HG03520 (cell line): Measurements from ENCODE around the gene RHBDD3.
"Not testable (repeated sequence)": the region's sequence is repeated elsewhere in the genome, so short reads cannot be mapped to it uniquely, and the experiment has no call there.

Experiments used
- ATAC-seq: cut with Tn5 transposase; IDR thresholded peaks from one replicate; pipeline ENCODE4 v1.9.1; 2021; ENCODE audit warnings: mild to moderate bottlenecking, moderate library complexity; ENCODE audit not compliant: unreplicated experiment

RHBDD3 gene

GRCh38 chr22:29253561-29254285, 14.1 kb downstream of the RHBDD3 start:
- ATAC-seq = no peak

GRCh38 chr22:29251981-29252911, 15.5 kb downstream of the RHBDD3 start:
- no peak for ATAC-seq

- ATAC-seq = no peak
Measured at GRCh38 chr22:29251265-29251664, 16.5 kb downstream of the RHBDD3 start.

- not testable (repeated sequence) for ATAC-seq
Measured at GRCh38 chr22:29247891-29248290, 19.9 kb downstream of the RHBDD3 start.

GRCh38 chr22:29245626-29246385, 22.0 kb downstream of the RHBDD3 start:
- no peak for ATAC-seq

GRCh38 chr22:29244785-29245625, 22.8 kb downstream of the RHBDD3 start:
- ATAC-seq = no peak

GRCh38 chr22:29243874-29244446, 23.8 kb downstream of the RHBDD3 start:
- ATAC-seq = no peak

- ATAC-seq = not testable (repeated sequence)
Measured at GRCh38 chr22:29240481-29240880, 27.3 kb downstream of the RHBDD3 start.

- no peak for ATAC-seq
Measured at GRCh38 chr22:29233277-29233877, 34.4 kb downstream of the RHBDD3 start.

- no peak for ATAC-seq
Measured at GRCh38 chr22:29231971-29232959, 35.5 kb downstream of the RHBDD3 start.

GRCh38 chr22:29230972-29231875, 36.6 kb downstream of the RHBDD3 start:
- ATAC-seq = no peak

- ATAC-seq = no peak
Measured at GRCh38 chr22:29226351-29226981, 41.3 kb downstream of the RHBDD3 start.

- no peak for ATAC-seq
Measured at GRCh38 chr22:29225422-29226090, 42.2 kb downstream of the RHBDD3 start.

GRCh38 chr22:29224859-29225410, 42.8 kb downstream of the RHBDD3 start:
- ATAC-seq = no peak

- no peak for ATAC-seq
Measured at GRCh38 chr22:29224121-29224858, 43.5 kb downstream of the RHBDD3 start.
